Common myeloid progenitor, CD34-positive (primary cell): Measurements from ENCODE around the gene UST.

Experiments
- CTCF ChIA-PET: fragments of 350-600 bp; sonication (Branson Sonifier 250); formaldehyde crosslinking; loops from one replicate; lab custom pipeline; 2021; ENCODE audit warnings: antibody characterized with exemption; lab: Charles Lee
- POLR2A ChIA-PET: fragments of 350-600 bp; sonication (Branson Sonifier 250); formaldehyde crosslinking; loops from one replicate; lab custom pipeline; 2021; ENCODE audit warnings: antibody characterized with exemption; lab: Charles Lee
- DNase-seq, 3 donors: peaks; one replicate each; pipeline versions ENCODE4 v3.0.0 to v3.0.0-alpha.2; 2013
- H3K27ac ChIP-seq, 2 experiments: 1 replicate in 1 of 2; 2 replicates in 1 of 2; pipeline ENCODE4 v1.7.0; 2013; ENCODE audit warnings: inconsistent platforms in 2 of 2, low read length in 2 of 2, mild to moderate bottlenecking in 2 of 2, low read depth in 1 of 2, moderate library complexity in 1 of 2; ENCODE audit not compliant: severe bottlenecking in 2 of 2, insufficient read depth in 1 of 2, poor library complexity in 1 of 2
- H3K27me3 ChIP-seq, 5 experiments: replicated peaks in 2 of 5; 1 replicate in 3 of 5; 2 replicates in 2 of 5; pipeline versions ENCODE4 v1.6.1 to v1.7.0; 2013; ENCODE audit warnings: low read length in 4 of 5, mild to moderate bottlenecking in 2 of 5, moderate library complexity in 2 of 5, inconsistent platforms in 1 of 5; ENCODE audit not compliant: insufficient read depth in 5 of 5, control insufficient read depth in 4 of 5
- H3K36me3 ChIP-seq, 4 experiments: 1 replicate in 2 of 4; 2 replicates in 2 of 4; pipeline versions ENCODE4 v1.6.1 to v1.7.0; 2013; ENCODE audit warnings: low read length in 3 of 4, control low read depth in 1 of 4, mild to moderate bottlenecking in 1 of 4; ENCODE audit not compliant: control insufficient read depth in 4 of 4, insufficient read depth in 4 of 4
- H3K4me1 ChIP-seq, 4 experiments: 1 replicate in 3 of 4; 2 replicates in 1 of 4; pipeline versions ENCODE4 v1.6.1 to v1.7.1; 2013; ENCODE audit warnings: low read length in 3 of 4, mild to moderate bottlenecking in 3 of 4, control low read depth in 1 of 4, inconsistent platforms in 1 of 4, moderate library complexity in 1 of 4; ENCODE audit not compliant: control insufficient read depth in 4 of 4, insufficient read depth in 4 of 4; ENCODE audit errors: control extremely low read depth in 1 of 4
- H3K4me3 ChIP-seq, 7 experiments: 1 replicate in 4 of 7; 2 replicates in 3 of 7; pipeline versions ENCODE4 v1.5.1 to v1.7.0; 2013; ENCODE audit warnings: mild to moderate bottlenecking in 7 of 7, low read length in 6 of 7, moderate library complexity in 6 of 7, inconsistent platforms in 2 of 7, low read depth in 2 of 7, control low read depth in 1 of 7; ENCODE audit not compliant: insufficient read depth in 4 of 7, control insufficient read depth in 1 of 7; ENCODE audit errors: extremely low read depth in 1 of 7
- H3K9me3 ChIP-seq, 5 experiments: 1 replicate in 4 of 5; 2 replicates in 1 of 5; pipeline versions ENCODE4 v1.6.1 to v1.7.1; 2013; ENCODE audit warnings: low read length in 4 of 5, mild to moderate bottlenecking in 2 of 5, inconsistent platforms in 1 of 5, low read depth in 1 of 5, moderate library complexity in 1 of 5; ENCODE audit not compliant: control insufficient read depth in 4 of 5, insufficient read depth in 2 of 5; ENCODE audit errors: control extremely low read depth in 1 of 5
- WGBS: methylation state at CpG from one replicate; pipeline ENCODE4 v1.1.5; 2013; ENCODE audit not compliant: insufficient coverage; 5-methylcytosine and 5-hydroxymethylcytosine counted together

Gene UST

DNA sequence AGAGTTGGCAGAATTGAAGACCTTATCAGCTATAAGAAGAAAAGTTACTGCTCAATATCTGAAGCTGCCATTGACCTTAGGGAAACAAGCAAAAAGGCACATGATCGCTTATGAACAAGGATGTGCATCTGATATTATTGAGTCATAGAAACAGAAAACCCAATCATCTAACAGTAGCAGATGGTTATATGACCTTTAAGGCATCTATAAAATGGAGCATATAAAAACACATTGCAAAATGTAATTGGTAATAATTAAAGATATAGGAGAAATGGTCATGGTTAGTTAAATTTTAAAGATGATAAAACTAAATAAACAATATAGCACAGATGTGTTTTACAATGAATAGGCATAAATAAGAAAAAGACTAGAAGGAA is 310.6 kb downstream of the UST start:
- DNase-seq: no peak
- H3K4me3 ChIP-seq: no peak overlapping the region
- no CpG with 5 or more reads among the region's 1 CpG for WGBS
- no peaks in the 10 kb centered on the region for H3K36me3 ChIP-seq
- H3K9me3 ChIP-seq: no peaks in the 10 kb centered on the region
- H3K4me1 ChIP-seq: peaks cover 13 to 52% (median 34%) of the 10 kb centered on the region in 4 experiments
- H3K27ac ChIP-seq: no peak overlapping the region
- H3K27me3 ChIP-seq: no peaks in the 10 kb centered on the region
- ChIA-PET CTCF (no interaction called here), POLR2A (no interaction called here)

DNA sequence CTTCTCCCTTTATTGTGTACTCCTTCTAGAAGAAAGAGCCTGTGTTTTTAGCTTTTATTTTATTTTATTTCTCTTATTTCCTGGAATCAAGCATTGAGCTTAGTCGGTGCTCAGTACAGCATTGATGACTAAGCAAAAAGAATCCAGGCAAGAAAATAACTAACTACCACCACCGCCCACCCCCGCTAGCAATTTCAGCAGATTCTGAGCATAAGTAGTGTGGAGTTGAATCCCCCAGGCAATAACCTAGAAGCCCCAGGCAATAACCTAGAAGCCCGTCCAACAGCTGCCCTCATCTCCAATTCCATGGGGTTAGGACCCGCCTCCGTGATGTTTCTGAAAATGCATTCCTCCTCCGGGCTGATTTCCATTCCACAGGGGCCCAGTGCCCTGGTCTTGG is 312.7 kb downstream of the UST start:
- peaks cover 13 to 52% (median 34%) of the 10 kb centered on the region in 4 experiments for H3K4me1 ChIP-seq
- POLR2A ChIA-PET: interaction anchor here (1.3 kb wide), 1 partner anchor 10 kb away, joined by 6 read pairs; no protein-coding TSS in a partner anchor
- H3K4me3 ChIP-seq: peak overlapping the region in 1 of 7 experiments; percentile 62
- DNase-seq: peak in 2 of 3 donors; percentile 66 to 75
- H3K27ac ChIP-seq: peak overlapping the region in 1 of 2 experiments; percentile 40
- H3K9me3 ChIP-seq: no peaks in the 10 kb centered on the region
- CTCF ChIA-PET: interaction anchor here (0.7 to 2.2 kb wide), 4 partner anchors 12 to 26 kb away, joined by 3 to 6 read pairs (median 4); no protein-coding TSS in a partner anchor
- H3K36me3 ChIP-seq: no peaks in the 10 kb centered on the region
- H3K27me3 ChIP-seq: no peaks in the 10 kb centered on the region
- 60% methylated on average over 1 of the region's 7 CpGs for WGBS

DNA sequence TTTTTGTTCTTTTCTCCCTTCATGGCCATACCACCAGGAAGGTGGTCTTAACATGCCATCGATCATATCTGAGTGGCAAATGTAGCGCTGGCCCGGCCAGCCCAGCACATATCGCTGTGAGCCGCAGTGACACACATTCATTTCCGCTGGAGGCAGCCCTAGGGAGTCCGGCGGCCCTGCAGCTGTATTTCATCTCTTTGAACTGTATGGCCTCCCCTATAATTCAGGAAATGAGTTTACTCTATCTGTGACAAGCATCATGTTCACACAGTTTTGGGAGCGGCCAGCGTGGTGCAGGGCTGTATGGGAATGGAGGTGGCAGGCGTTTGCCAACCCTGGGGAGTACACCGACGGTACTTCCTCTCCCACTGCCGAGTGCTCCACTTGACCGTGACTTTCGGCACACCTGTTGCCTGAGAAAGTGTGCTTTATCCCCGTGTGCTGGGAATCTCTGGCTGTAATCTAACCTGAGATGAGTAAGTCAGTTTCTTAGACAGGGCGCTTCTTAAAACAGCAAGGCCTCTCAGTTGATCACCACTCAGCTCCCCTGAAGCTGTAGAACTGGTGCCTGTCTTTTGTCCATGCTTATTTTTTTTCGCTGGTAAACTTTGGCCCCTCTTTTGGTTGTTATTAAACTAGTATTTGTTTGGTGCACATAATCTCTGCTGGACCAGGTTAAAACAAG is 313.6 kb downstream of the UST start:
- H3K27ac ChIP-seq: peak overlapping the region; percentile 58 to 64
- H3K9me3 ChIP-seq: no peaks in the 10 kb centered on the region
- peaks cover 13 to 51% (median 33%) of the 10 kb centered on the region in 4 experiments for H3K4me1 ChIP-seq
- peak; percentile 77 to 92 (median 83) for DNase-seq
- ChIA-PET CTCF (interaction anchor here (0.9 to 1.8 kb wide), 7 partner anchors 14 to 320 kb away, joined by 3 to 7 read pairs (median 3); no protein-coding TSS in a partner anchor), POLR2A (interaction anchor here (1.0 kb wide), 1 partner anchor 58 kb away, joined by 3 read pairs; no protein-coding TSS in a partner anchor)
- H3K27me3 ChIP-seq: no peaks in the 10 kb centered on the region
- WGBS: 8% methylated on average over 13 of the region's 19 CpGs
- no peaks in the 10 kb centered on the region for H3K36me3 ChIP-seq
- H3K4me3 ChIP-seq: peak overlapping the region in 3 of 7 experiments; percentile 29 to 62 (median 60)

- H3K36me3 ChIP-seq: no peaks in the 10 kb centered on the region
- peak overlapping the region in 2 of 7 experiments; percentile 60 to 62 for H3K4me3 ChIP-seq
- ChIA-PET POLR2A (no interaction called here), CTCF (interaction anchor here (0.9 to 4.4 kb wide), 10 partner anchors 9 to 320 kb away, joined by 3 to 22 read pairs (median 4); no protein-coding TSS in a partner anchor)
- WGBS: 89% methylated on average over 11 of the region's 12 CpGs
- H3K27me3 ChIP-seq: no peaks in the 10 kb centered on the region
- peak overlapping the region; percentile 58 to 64 for H3K27ac ChIP-seq
- peaks cover 9 to 51% (median 38%) of the 10 kb centered on the region in 4 experiments for H3K4me1 ChIP-seq
- H3K9me3 ChIP-seq: no peaks in the 10 kb centered on the region
- peak in 1 of 3 donors; percentile 19 for DNase-seq
Measured at GRCh38 chr6:149060985-149061760, 314.3 kb downstream of the UST start.

- no CpG with 5 or more reads among the region's 2 CpGs for WGBS
- no peak overlapping the region for H3K4me3 ChIP-seq
- CTCF ChIA-PET: interaction anchor here (1.3 to 4.4 kb wide), 9 partner anchors 8 to 455 kb away, joined by 3 to 22 read pairs (median 4); no protein-coding TSS in a partner anchor
- peak in 2 of 3 donors; percentile 46 to 62 for DNase-seq
- no peaks in the 10 kb centered on the region for H3K9me3 ChIP-seq
- H3K27me3 ChIP-seq: no peaks in the 10 kb centered on the region
- POLR2A ChIA-PET: no interaction called here
- no peaks in the 10 kb centered on the region for H3K36me3 ChIP-seq
- peaks cover 14 to 56% (median 44%) of the 10 kb centered on the region in 4 experiments for H3K4me1 ChIP-seq
- H3K27ac ChIP-seq: no peak overlapping the region
Measured at GRCh38 chr6:149061930-149062329, 315.1 kb downstream of the UST start.

GRCh38 chr6:149062653-149063348 is 316.0 kb downstream of the UST start:
- H3K9me3 ChIP-seq: no peaks in the 10 kb centered on the region
- no peak for DNase-seq
- no peaks in the 10 kb centered on the region for H3K27me3 ChIP-seq
- ChIA-PET POLR2A (no interaction called here), CTCF (interaction anchor here (1.3 to 4.4 kb wide), 9 partner anchors 9 to 454 kb away, joined by 3 to 22 read pairs (median 4); no protein-coding TSS in a partner anchor)
- no peak overlapping the region for H3K27ac ChIP-seq
- no peaks in the 10 kb centered on the region for H3K36me3 ChIP-seq
- 100% methylated on average over 1 of the region's 5 CpGs for WGBS
- peaks cover 14 to 57% (median 44%) of the 10 kb centered on the region in 4 experiments for H3K4me1 ChIP-seq
- H3K4me3 ChIP-seq: no peak overlapping the region
